GM21367 (cell line): Measurements from ENCODE around the gene MYO7B.

Experiments used
- ATAC-seq: cut with Tn5 transposase; IDR thresholded peaks from one replicate; pipeline ENCODE4 v1.9.1; 2021; ENCODE audit not compliant: unreplicated experiment

The MYO7B gene

DNA sequence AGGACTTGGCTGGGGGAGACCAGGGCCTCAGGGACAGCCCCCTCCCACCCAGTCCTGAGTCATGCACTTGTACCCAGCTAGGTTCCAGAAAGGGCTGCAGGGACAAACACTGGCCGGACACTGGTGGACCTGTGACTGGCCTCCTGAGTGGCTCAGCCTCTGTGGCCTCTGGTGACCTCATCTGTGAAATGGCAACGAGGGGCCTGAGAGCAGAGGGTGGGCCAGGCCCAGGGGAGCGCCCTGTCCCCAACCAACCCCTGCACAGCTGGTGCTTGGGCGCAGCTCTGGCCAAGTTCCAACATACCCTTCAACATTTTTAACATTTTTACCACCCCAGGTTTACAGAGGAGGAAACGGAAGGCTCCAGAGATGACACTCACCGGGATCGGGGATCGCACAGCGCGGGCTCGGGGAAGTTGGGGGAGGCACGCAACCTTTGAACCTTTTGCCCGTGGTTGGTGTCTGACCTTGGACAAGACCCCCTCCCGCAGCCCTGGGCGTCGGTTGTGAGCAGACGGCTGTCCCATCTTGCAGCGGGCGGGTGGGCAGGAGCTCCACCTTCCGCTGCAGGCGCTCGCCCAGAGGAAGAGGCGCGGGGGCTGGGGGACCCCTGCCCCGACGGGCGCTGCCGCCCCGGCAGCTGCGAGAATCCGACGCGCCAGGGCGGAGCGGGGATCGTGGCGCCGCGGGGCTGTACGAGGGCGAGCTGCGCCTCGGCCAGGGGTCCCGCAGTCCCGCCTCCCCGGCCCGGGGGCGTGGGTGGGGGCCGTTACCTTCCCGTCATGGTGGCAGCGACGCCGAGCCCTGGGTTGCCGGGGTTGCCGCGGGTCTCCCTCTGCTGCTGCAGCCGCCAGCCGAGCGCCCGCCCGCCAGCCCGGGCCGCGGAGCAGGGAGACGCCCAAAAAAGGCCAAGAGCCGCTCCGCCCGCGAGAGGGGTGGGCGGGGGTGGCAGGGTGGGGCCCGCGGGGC, 139.0 kb downstream of the MYO7B start:
- no peak for ATAC-seq

DNA sequence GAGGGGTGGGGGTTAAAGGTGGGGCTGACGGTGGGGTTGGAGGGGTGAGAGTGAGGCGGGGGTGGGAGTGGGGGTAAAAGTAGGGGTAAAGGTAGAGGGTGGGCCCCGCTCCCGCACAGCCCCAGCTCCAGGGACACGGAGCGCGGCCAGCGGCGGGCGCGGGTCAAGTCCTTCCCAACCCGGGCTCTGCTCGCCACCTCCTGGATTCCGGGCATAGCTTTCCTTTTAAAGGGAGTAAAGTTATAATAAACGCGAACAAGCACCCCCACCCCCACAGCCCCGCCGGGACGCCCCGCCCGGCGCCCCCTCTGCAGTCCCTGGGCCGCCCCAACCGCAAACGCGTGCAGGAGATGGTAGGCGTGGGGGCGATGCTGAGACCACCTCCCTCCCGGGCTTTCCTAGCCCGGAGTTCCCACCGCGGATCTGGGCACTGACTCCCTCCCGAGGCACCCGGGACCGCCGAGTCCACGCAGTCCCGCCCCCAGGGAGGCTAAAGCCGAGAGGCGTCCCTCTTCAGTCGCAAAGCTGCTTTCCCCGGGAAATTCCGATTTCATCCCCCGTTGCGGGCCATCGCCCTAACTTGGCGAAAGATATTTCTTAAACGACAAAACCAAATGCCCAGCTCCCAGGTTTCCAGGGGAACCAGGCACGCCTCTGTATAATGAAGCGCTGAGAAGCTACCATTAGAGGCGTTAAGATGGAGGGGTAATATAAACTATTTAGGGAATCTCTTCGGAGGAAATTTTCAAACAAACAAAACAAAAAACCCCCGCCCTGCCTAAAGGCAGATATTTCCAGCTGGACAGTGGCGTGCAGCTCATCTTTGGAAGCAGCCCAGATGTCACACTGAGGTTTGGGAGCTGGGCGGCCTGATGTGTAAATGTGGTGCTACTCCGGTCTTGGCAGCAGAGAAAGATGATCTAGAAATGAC, 140.1 kb downstream of the MYO7B start, which contains the start of gene LIMS2:
Gene LIMS2 (minus strand): TSS at position 200 of the 931 bp plus-strand sequence. CDS start 506 bp downstream, outside the sequence.
- no peak for ATAC-seq

GRCh38 chr2:127676906-127677305, 141.4 kb downstream of the MYO7B start:
- ATAC-seq, result no peak

GRCh38 chr2:127678531-127678930, 143.0 kb downstream of the MYO7B start:
- ATAC-seq, result no peak

DNA sequence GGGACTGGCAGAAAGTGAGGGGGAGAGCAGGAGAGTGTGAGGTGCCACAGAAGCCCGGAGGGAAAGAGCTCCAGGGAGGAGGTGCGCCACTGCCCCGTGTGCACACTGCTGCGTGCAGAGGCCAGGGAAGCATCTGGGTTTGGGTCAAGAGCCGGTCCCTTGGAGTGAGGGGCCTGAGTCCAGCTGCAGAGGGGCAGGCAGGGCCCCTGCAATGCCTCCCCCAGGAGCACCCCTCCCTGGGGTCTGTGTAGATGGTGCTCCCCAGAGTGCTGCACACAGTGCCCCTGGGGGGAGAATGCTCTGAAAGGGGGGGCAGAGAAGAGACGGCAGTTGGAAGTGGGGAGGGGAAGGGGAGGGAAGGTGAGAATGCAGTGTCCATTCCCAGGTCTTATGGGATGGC, 143.5 kb downstream of the MYO7B start:
- no peak for ATAC-seq

DNA sequence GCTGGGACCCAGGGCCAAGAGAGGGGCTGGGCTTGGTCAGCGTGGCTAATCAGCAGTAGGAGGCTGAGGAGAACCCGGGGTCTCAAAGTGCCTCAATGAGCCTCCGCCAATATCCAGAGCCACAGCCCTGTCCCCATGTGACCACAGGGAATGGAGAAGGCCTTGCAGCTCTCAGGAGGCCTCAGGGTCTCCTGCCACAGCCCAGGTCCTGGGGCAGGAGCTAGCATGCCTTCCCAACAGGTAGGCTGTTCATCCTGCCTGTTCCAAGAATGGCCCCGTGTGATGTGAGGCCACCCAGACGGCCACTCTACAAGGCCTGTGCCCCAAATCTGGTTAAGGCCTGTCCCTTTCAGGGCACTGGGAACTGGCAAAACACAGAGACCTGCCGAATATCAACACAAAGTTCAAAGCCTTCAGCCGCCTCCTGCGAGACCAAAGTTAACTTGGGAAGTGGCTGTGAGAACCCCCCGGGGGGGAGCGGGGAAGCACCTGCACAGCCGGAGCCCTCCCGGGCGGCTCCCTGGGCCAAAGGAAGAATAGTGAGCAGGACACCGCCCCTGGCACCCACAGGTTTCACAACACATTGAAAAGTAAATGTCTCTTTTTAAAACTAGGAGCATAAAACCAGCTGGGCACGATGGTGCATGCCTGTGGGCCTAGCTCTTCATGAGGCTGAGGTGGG, 144.3 kb downstream of the MYO7B start:
- ATAC-seq, result no peak

GRCh38 chr2:127680706-127681287, 145.3 kb downstream of the MYO7B start:
- no peak for ATAC-seq

- no peak for ATAC-seq
Observed at GRCh38 chr2:127681288-127681804, 145.9 kb downstream of the MYO7B start.

GRCh38 chr2:127681976-127682857, 146.7 kb downstream of the MYO7B start:
- ATAC-seq, result no peak

DNA sequence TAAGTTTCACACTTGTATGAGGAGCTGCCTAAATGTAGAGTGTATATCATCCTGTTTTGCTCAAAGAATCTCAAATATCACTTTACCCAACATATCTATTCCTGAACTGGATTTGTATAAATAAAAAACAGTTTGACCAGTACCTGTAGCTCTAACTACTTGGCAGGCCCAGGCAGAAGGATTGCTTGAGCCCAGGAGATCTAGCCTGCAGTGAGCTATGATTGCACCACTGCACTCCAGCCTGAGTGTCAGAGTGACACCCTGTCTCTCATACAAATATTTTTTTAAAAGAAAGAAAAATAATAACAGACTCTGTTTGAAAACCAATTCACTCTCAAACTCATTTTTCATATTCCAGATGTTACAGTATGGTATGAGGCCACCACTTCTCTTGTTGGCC, 147.6 kb downstream of the MYO7B start:
- no peak for ATAC-seq

GRCh38 chr2:127683757-127684156, 148.3 kb downstream of the MYO7B start:
- no peak for ATAC-seq

- no peak for ATAC-seq
Observed at GRCh38 chr2:127685410-127686080, 150.1 kb downstream of the MYO7B start.
